AG10803 (cell line): Measurements from ENCODE around the gene PRKCE.

Experiments
- DNase-seq: peaks from one replicate; pipeline ENCODE4 v3.0.0; 2010; ENCODE audit warnings: low read depth
- H3K4me3 ChIP-seq: 2 replicates; pipeline ENCODE4 v1.5.1; 2011; ENCODE audit warnings: mild to moderate bottlenecking, low read length, control low read depth
- TF ChIP-seq, protein P1 (sequence below): conservative IDR thresholded peaks from 2 replicates; pipeline ENCODE4 v1.5.1; 2011; ENCODE audit warnings: mild to moderate bottlenecking, low read length, control low read depth, inconsistent platforms

PRKCE gene

DNA sequence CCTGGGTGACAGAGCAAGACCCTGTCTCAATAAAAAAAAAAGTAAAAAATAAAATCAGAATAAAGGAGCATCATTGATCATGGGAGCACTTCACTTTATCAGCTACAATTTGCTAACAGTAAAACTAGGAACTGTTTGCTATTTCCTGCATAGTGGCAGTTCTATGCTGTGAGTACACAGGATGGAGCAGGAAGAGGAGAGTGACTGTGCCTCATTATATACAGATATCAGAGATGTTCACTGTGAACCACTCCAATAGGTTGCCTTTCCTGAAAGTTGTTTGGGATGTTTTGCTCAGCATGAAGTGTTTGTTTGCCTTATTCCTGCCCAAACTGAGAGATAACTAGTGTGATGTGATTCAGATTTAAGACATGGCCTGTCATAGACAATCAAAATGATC, 494.4 kb downstream of the PRKCE start:
- no peak overlapping the region for H3K4me3 ChIP-seq
- TF ChIP-seq, protein P1, sequence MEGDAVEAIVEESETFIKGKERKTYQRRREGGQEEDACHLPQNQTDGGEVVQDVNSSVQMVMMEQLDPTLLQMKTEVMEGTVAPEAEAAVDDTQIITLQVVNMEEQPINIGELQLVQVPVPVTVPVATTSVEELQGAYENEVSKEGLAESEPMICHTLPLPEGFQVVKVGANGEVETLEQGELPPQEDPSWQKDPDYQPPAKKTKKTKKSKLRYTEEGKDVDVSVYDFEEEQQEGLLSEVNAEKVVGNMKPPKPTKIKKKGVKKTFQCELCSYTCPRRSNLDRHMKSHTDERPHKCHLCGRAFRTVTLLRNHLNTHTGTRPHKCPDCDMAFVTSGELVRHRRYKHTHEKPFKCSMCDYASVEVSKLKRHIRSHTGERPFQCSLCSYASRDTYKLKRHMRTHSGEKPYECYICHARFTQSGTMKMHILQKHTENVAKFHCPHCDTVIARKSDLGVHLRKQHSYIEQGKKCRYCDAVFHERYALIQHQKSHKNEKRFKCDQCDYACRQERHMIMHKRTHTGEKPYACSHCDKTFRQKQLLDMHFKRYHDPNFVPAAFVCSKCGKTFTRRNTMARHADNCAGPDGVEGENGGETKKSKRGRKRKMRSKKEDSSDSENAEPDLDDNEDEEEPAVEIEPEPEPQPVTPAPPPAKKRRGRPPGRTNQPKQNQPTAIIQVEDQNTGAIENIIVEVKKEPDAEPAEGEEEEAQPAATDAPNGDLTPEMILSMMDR = no peak
- no peak for DNase-seq

DNA sequence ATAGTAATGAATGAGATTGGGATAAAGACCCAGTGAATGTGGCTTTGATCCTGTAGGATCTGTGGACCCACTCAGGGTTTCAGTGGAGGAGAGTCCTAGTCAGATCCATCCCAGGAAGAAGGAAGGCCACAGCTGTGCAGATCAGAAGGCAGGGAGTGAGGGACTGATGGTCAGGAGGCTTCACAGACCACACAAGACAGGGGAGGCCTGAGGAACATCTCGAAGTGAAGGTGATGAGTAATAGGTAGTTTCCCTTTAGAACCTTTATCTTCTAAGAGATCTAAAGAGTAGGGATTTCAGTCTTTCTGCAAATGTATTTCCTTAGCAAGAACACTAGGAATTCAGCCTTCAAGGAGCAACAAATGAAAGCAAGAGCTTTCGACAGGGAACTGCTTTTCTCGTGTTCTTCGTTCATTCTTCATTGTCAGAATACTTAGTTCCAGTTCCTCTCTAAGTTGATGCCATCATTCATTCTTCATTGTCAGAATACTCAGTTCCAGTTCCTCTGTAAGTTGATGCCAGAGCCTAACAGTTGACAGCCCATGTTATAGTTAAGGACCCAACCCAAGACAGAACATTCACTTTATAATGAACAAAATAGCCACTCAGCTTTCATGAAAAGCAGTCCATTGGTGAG, 495.5 kb downstream of the PRKCE start:
- no peak for DNase-seq
- TF ChIP-seq, protein P1 = no peak
- H3K4me3 ChIP-seq = no peak overlapping the region

DNA sequence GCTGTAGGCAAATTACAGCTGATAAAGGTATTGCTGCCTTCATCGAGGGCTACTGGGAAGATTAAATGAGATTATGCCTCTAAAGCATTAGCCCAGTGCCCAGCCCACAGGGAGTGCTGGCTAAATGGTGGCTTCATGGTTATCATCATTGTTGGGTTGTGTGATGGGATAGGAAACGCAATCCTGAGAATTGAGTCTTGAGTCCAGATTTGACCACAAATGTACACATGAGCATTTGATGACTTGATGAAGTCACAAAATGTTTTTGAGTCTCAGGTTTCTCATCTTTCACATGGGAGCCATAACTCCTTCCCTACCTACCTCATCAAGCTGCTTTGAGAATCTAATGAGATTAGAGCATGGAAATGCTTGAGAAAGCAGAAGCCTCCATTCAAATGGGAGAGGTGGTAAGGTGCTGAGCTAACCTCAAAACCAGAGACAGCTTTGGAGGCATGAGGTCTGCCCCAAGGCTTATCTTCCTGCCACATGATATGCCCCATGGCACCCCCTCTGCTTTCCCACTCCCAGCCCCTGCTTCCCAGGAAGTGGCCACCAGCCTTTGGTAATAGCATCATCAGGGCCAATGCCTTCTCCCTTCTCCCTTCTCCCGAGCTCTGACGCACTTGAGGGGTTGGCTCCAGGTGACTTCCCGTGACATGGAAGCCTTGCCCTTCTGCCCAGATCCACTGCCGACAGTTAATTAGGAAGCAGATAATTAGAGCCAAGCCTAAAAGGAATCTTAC, 496.3 kb downstream of the PRKCE start:
- no peak for DNase-seq
- H3K4me3 ChIP-seq = no peak overlapping the region
- TF ChIP-seq, protein P1 = no peak

DNA sequence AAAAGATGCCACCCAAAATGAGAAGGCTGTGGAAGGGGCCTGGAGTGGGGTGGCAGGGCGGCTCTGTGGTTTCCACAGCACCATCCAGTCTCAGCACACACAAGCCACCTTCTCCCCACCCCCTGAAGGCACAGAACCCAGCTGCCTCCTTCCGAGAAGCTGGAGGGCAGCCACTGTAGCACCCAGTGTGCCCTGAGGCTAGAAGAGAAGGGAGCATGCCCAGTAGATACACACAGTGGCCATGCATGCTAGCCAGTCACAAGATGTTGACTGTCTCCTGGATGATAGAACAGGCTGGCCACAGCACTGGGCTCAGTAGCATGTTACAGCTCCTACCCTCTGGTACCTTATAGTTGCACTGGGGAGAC, 496.9 kb downstream of the PRKCE start:
- TF ChIP-seq, protein P1 = no peak
- no peak for DNase-seq
- H3K4me3 ChIP-seq = no peak overlapping the region

DNA sequence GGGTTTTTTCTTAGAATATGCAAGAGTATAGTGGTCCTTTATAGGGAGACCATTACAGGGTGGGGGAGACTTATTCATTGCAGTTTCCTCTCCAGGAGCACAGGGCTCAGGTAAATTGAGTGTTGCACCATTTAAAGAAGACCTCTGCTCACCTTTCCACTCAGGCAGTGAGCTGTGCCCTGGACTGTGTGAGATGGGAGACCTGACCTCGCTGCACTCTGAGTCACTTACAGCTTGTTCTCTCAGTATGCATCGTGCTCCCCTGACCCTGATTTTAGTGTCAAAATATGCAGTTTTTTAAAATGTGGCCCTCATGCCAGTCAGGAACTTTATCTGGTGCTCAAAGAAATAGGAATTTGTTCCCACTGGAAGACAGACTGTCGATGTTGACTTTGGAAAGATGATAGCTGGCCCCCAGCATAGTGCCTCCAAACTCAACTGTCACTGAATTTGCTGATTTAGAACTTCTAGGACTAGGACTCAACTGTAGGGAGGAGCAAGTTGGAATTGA, 499.0 kb downstream of the PRKCE start:
- TF ChIP-seq, protein P1 = no peak

DNA sequence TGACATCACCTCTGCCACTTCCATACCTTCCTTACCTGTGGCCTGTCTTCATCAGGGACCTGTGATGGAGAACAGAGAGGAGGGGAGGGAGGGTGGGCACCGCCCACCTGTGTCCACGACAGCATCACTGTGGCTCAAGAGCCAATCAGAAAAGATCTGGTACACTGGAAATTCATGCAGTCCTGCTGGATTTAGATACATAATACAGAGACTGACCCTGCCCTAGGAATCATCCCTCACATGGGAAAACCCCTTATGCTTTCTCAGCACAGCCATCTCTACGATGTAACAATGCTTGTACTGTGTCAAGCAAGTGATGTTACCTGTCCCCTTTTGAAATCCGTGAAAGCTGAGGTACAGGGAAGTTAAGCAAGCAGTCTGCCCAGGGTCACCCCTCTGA, 500.1 kb downstream of the PRKCE start:
- no peak overlapping the region for H3K4me3 ChIP-seq
- DNase-seq = no peak
- TF ChIP-seq, protein P1 = no peak

More for the DNA sequence above, 499.0 kb downstream of the PRKCE start:
- H3K4me3 ChIP-seq = no peak overlapping the region
- DNase-seq = no peak
